OCI-LY7 (cell line): ENCODE data around the gene SATB2. TPM values are rescaled to one million over a fixed set of nuclear protein-coding genes. Genes with fewer than 3 reads are reported as not detected.
A peak's percentile ranks its signal among the peaks of the same experiment; 100 is the strongest.

Source experiments
- BruUV-seq: library from RNA; stranded (reverse); fragments of 400-500 nt; replicated peaks from 2 replicates; lab custom pipeline; 2021; lab: Mats Ljungman, UMichigan
- CTCF ChIA-PET: fragments of 300-600 bp; sonication (Branson Sonifier 250); formaldehyde crosslinking; loops from one replicate; lab custom pipeline; 2022; ENCODE audit warnings: antibody characterized with exemption; ENCODE audit not compliant: unreplicated experiment; lab: Charles Lee
- POLR2A ChIA-PET: fragments of 300-600 bp; sonication (Branson Sonifier 250); formaldehyde crosslinking; loops from one replicate; lab custom pipeline; 2022; ENCODE audit warnings: antibody characterized with exemption; lab: Charles Lee
- DNase-seq: peaks from one replicate; pipeline ENCODE4 v3.0.0-alpha.2; 2015; ENCODE audit warnings: low spot score
- H2AFZ ChIP-seq: fragments of 200-600 bp; sonication (generic), shearing (Covaris generic); 2 replicates; pipeline ENCODE4 v1.6.1; 2014; ENCODE audit warnings: mild to moderate bottlenecking, antibody characterized with exemption, low read length, moderate library complexity
- H3K27ac ChIP-seq: fragments of 200-600 bp; sonication (generic); 2 replicates; pipeline ENCODE4 v1.5.1; 2014; ENCODE audit warnings: mixed run types, low read depth, mild to moderate bottlenecking, moderate library complexity, low read length, inconsistent platforms; ENCODE audit not compliant: poor library complexity, severe bottlenecking
- H3K36me3 ChIP-seq: fragments of 200-600 bp; sonication (generic); 2 replicates; pipeline ENCODE4 v1.6.1; 2014; ENCODE audit warnings: mild to moderate bottlenecking, antibody characterized with exemption, low read length, moderate library complexity, mixed read lengths; ENCODE audit not compliant: insufficient read depth
- H3K4me1 ChIP-seq: fragments of 200-600 bp; sonication (generic); 2 replicates; pipeline ENCODE4 v1.5.1; 2014; ENCODE audit warnings: mild to moderate bottlenecking, low read length; ENCODE audit not compliant: insufficient read depth, poor library complexity, severe bottlenecking
- H3K4me2 ChIP-seq: fragments of 200-600 bp; sonication (generic); 2 replicates; pipeline ENCODE4 v1.6.1; 2014; ENCODE audit warnings: mild to moderate bottlenecking, low read length
- H3K4me3 ChIP-seq: fragments of 200-600 bp; sonication (generic); 2 replicates; pipeline ENCODE4 v1.5.1; 2014; ENCODE audit warnings: mild to moderate bottlenecking, low read depth, low read length; ENCODE audit not compliant: poor library complexity, severe bottlenecking
- H3K79me2 ChIP-seq: fragments of 200-600 bp; sonication (generic); 2 replicates; pipeline ENCODE4 v1.6.1; 2016; ENCODE audit warnings: low read depth, mild to moderate bottlenecking, low read length, moderate library complexity, mixed read lengths; ENCODE audit not compliant: insufficient read depth
- H3K9me2 ChIP-seq: fragments of 200-600 bp; sonication (generic); 2 replicates; pipeline ENCODE4 v1.6.1; 2016; ENCODE audit warnings: mild to moderate bottlenecking, low read length, mixed read lengths; ENCODE audit not compliant: insufficient read depth
- H3K9me3 ChIP-seq: fragments of 200-600 bp; sonication (generic); 2 replicates; pipeline ENCODE4 v1.6.1; 2014; ENCODE audit warnings: mild to moderate bottlenecking, mixed run types, low read length, mixed read lengths
- H4K20me1 ChIP-seq: fragments of 200-600 bp; sonication (generic); 2 replicates; pipeline ENCODE4 v1.6.1; 2014; ENCODE audit warnings: mild to moderate bottlenecking, antibody characterized with exemption, low read length, moderate library complexity, mixed read lengths; ENCODE audit not compliant: insufficient read depth
- EZH2phosphoT487 ChIP-seq: fragments of 200-600 bp; sonication (generic); IDR thresholded peaks from 2 replicates; pipeline ENCODE4 v1.6.1; 2018; ENCODE audit warnings: low read depth, borderline replicate concordance, mild to moderate bottlenecking, mixed run types, antibody characterized with exemption, low read length, moderate library complexity, mixed read lengths
- intact Hi-C: fragments of 100-400 bp; cut with micrococcal nuclease; formaldehyde crosslinking; loops from one replicate; pipeline ENCODE4 v1.10.0; 2022; ENCODE audit not compliant: unreplicated experiment
- total RNA-seq, 2 experiments: library from RNA; depleted of rRNA in 1 of 2; stranded (reverse); fragments of >200 nt in 1 of 2; shearing (Covaris generic) in 1 of 2; gene quantifications; 2 replicates each; pipeline ENCODE4 v1.2.3, GENCODE V29; 2014 to 2022
- TF ChIP-seq, protein P1 (sequence below): fragments of 200-600 bp; sonication (generic); conservative IDR thresholded peaks from 2 replicates; pipeline ENCODE4 v1.5.1; 2014; ENCODE audit warnings: mild to moderate bottlenecking, antibody characterized with exemption, low read length, moderate library complexity, mixed read lengths

SATB2 gene
- total RNA-seq, 2 experiments from 2014 or later, result 15.9 to 30.7 TPM

DNA sequence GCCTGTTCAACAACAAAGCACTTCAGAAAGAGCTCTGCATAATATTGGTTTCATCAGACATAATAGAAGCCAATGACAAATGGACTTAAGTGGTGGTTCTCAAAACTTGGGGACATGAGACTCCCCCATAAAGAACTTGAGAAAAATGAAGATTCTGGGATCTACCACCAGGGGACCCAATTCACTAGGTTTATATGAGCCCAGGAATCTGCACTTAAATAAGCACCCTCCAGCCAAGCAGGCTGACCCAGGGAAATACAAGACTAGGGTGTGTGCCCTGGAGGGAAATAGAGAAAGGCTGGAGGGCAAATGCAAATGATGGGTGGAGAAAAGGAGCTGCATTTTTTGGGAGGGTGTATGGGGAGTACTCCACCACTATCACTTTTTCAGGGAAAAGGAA is 52.5 kb downstream of the SATB2 start:
- BruUV-seq, result no TSS peak
- no peak overlapping the region for H3K4me2 ChIP-seq

DNA sequence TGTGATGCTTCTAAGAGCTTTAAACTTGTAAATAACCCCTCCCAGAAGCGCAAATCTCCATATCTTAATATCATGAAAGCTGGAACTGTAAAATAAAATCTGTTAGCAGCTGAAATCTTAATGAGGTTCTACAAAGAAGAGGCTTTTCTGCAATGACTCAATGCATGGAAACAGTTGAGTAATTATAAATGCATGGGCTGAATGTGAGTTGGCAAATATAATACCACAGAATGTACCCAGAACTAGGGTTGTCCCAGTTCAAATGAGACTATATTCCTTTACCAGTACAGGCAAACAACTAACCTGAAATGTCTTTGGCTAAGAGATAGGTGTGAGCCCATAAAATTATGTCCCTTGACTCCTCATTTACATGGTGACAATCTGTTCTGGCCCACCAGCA is 52.9 kb downstream of the SATB2 start:
- TF ChIP-seq EZH2phosphoT487, result no peak
- TF ChIP-seq, protein P1, sequence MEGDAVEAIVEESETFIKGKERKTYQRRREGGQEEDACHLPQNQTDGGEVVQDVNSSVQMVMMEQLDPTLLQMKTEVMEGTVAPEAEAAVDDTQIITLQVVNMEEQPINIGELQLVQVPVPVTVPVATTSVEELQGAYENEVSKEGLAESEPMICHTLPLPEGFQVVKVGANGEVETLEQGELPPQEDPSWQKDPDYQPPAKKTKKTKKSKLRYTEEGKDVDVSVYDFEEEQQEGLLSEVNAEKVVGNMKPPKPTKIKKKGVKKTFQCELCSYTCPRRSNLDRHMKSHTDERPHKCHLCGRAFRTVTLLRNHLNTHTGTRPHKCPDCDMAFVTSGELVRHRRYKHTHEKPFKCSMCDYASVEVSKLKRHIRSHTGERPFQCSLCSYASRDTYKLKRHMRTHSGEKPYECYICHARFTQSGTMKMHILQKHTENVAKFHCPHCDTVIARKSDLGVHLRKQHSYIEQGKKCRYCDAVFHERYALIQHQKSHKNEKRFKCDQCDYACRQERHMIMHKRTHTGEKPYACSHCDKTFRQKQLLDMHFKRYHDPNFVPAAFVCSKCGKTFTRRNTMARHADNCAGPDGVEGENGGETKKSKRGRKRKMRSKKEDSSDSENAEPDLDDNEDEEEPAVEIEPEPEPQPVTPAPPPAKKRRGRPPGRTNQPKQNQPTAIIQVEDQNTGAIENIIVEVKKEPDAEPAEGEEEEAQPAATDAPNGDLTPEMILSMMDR, result no peak
- no peak overlapping the region for H3K4me2 ChIP-seq
- ChIA-PET POLR2A (no interaction called here), CTCF (no interaction called here)
- no peaks in the 10 kb centered on the region for H4K20me1 ChIP-seq
- no peak overlapping the region for H2AFZ ChIP-seq
- H3K79me2 ChIP-seq, result no peaks in the 10 kb centered on the region
- intact Hi-C loops, result no loop called here
- no TSS peak for BruUV-seq
- H3K27ac ChIP-seq, result no peak overlapping the region
- H3K4me1 ChIP-seq, result no peaks in the 10 kb centered on the region
- H3K9me3 ChIP-seq, result peaks cover 7% of the 10 kb centered on the region; the same call in 1 of the 2 replicates
- peaks cover 83% of the 10 kb centered on the region for H3K36me3 ChIP-seq
- H3K4me3 ChIP-seq, result no peak overlapping the region
- no peaks in the 10 kb centered on the region for H3K9me2 ChIP-seq
- DNase-seq, result no peak

More for the DNA sequence above, 52.5 kb downstream of the SATB2 start:
- H3K4me1 ChIP-seq, result no peaks in the 10 kb centered on the region
- ChIA-PET CTCF (no interaction called here), POLR2A (interaction anchor here (0.6 to 0.7 kb wide), 2 partner anchors 8 to 120 kb away, joined by 3 to 4 read pairs; no protein-coding TSS in a partner anchor)
- no peak overlapping the region for H3K27ac ChIP-seq
- DNase-seq, result no peak
- no peak overlapping the region for H2AFZ ChIP-seq
- TF ChIP-seq, protein P1, result peak; percentile 61
- TF ChIP-seq EZH2phosphoT487, result no peak
- H3K9me2 ChIP-seq, result no peaks in the 10 kb centered on the region
- no peaks in the 10 kb centered on the region for H4K20me1 ChIP-seq
- H3K4me3 ChIP-seq, result no peak overlapping the region
- no peaks in the 10 kb centered on the region for H3K79me2 ChIP-seq
- peaks cover 82% of the 10 kb centered on the region for H3K36me3 ChIP-seq
- intact Hi-C loops, result no loop called here
- peaks cover 3% of the 10 kb centered on the region; the same call in 1 of the 2 replicates for H3K9me3 ChIP-seq

DNA sequence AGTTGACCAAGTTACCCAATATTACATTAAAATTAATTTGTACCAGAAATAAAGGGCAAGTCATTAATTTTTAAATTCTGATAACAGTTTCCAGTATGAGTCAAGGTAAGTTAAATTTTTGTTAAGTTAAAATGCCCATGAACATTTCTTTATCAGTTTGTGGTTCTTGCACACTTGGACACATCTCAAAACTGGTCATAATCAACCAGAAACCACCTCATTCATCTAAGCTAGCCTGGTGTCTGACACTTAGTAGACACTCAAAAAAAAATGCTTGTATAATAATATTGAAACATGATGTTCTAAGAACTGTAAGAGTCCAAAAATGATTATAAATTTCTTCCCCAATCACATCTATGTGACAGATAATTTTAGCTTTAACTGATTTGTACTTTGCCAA is 62.4 kb downstream of the SATB2 start:
- H2AFZ ChIP-seq, result no peak overlapping the region
- no peaks in the 10 kb centered on the region for H4K20me1 ChIP-seq
- BruUV-seq, result no TSS peak
- H3K9me3 ChIP-seq, result peaks cover 7% of the 10 kb centered on the region; the same call in 1 of the 2 replicates
- ChIA-PET POLR2A (interaction anchor here (0.7 kb wide), 1 partner anchor 39 kb away, joined by 3 read pairs; no protein-coding TSS in a partner anchor), CTCF (no interaction called here)
- DNase-seq, result no peak
- no peak overlapping the region for H3K4me2 ChIP-seq
- no peaks in the 10 kb centered on the region for H3K9me2 ChIP-seq
- intact Hi-C loops, result no loop called here
- H3K4me1 ChIP-seq, result peaks cover 7% of the 10 kb centered on the region
- no peak overlapping the region for H3K27ac ChIP-seq
- peaks cover 47% of the 10 kb centered on the region for H3K36me3 ChIP-seq
- TF ChIP-seq, protein P1, result no peak
- TF ChIP-seq EZH2phosphoT487, result no peak
- no peaks in the 10 kb centered on the region for H3K79me2 ChIP-seq
- no peak overlapping the region for H3K4me3 ChIP-seq
